Stomach (tissue), 4 donors: Measurements from ENCODE around the gene CXCR3.

Source experiments
- CTCF ChIP-seq, 7 experiments: fragments of 450-650 bp in 4 of 7; fragments of 200-600 bp in 3 of 7; sonication (generic) in 3 of 7; IDR thresholded peaks; one replicate each; pipeline ENCODE4 v1.5.1; 2016 to 2019; ENCODE audit warnings: antibody characterized with exemption in 7 of 7, control low read depth in 2 of 7, mild to moderate bottlenecking in 1 of 7
- EP300 ChIP-seq: sonication (generic); formaldehyde crosslinking; IDR thresholded peaks from one replicate; pipeline ENCODE4 v1.6.1; 2017; ENCODE audit warnings: antibody characterized with exemption
- POLR2A ChIP-seq, 4 donors: fragments of 450-650 bp; IDR thresholded peaks; one replicate each; pipeline ENCODE4 v1.6.1; 2016; ENCODE audit warnings: antibody characterized with exemption in 4 of 4, control low read depth in 2 of 4, mild to moderate bottlenecking in 1 of 4, moderate library complexity in 1 of 4
- POLR2AphosphoS5 ChIP-seq, 3 donors: sonication (generic); formaldehyde crosslinking; IDR thresholded peaks; one replicate each; pipeline ENCODE4 v1.6.1; 2016; ENCODE audit warnings: antibody characterized with exemption in 3 of 3

GRCh38 chrX:71599965-71600364 is 18.3 kb downstream of the CXCR3 start:
- TF ChIP-seq POLR2A (IDR thresholded peaks at IDR 0.05) (no peak), CTCF (IDR thresholded peaks at IDR 0.05) (no peak), POLR2AphosphoS5 (IDR thresholded peaks at IDR 0.05) (no peak), EP300 (no peak)
